Measurements from ENCODE around the gene EPB41L5.
A peak's percentile ranks its signal among the peaks of the same experiment; 100 is the strongest.

EPB41L5 gene

DNA sequence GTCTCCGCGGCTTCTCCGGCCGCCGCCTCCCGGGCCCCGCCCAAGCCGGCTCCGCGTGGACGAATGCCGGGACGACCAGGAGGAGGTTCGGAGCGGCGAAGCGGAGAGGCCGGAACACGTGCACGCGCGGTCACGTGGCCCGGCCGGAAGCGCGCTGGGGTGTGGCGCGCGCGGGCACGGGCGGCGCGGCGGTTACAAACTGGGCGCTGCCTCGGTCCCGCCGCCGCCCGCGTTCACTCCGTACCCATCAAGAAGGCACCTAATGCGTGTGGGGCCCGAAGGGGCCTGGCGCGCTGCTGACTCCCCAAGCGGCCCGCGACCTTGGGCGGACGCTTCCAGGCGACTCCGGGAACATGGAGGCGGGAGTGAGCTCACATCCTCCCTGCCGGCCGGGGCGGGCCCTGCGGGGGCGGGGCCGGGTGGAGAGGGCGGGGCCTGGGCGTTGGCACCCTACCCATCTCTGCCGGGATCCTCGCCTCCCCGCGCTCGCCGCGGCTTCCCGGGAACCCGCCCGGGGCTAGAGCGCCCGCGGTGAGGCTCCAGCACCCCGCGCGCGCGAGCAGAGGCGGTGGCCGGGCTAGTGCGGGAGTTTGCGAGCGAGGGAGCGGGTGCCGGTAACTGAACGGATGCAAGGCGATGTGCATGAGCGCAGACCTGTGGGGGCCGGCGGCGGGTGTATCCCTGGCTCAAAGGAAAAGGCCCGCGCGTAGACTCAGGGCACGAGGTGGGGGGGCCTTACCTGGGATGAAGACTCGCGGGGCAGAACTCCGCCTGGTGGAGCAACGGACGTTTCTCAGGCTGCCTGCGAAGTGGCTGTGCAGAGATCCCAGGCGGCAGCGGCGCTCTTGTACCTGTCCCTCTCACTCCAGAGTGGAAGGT lies 210.4 kb downstream of the EPB41L5 start, which contains the start of gene TMEM185B:
Gene TMEM185B (minus strand): TSS at position 367 of the 879 bp plus-strand sequence. CDS start 424 bp downstream, outside the sequence.
- peak; percentile 53 for DNase-seq (ENCODE audit: low read depth)
- H3K4me3 ChIP-seq (ENCODE audit: low read depth, low read length), result peak within 1 kb of the TSS; percentile 59
- TF ChIP-seq, protein P1, sequence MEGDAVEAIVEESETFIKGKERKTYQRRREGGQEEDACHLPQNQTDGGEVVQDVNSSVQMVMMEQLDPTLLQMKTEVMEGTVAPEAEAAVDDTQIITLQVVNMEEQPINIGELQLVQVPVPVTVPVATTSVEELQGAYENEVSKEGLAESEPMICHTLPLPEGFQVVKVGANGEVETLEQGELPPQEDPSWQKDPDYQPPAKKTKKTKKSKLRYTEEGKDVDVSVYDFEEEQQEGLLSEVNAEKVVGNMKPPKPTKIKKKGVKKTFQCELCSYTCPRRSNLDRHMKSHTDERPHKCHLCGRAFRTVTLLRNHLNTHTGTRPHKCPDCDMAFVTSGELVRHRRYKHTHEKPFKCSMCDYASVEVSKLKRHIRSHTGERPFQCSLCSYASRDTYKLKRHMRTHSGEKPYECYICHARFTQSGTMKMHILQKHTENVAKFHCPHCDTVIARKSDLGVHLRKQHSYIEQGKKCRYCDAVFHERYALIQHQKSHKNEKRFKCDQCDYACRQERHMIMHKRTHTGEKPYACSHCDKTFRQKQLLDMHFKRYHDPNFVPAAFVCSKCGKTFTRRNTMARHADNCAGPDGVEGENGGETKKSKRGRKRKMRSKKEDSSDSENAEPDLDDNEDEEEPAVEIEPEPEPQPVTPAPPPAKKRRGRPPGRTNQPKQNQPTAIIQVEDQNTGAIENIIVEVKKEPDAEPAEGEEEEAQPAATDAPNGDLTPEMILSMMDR (IDR thresholded peaks at IDR 0.05; ENCODE audit: low read depth, low read length, missing control alignments), result peak; percentile 48

DNA sequence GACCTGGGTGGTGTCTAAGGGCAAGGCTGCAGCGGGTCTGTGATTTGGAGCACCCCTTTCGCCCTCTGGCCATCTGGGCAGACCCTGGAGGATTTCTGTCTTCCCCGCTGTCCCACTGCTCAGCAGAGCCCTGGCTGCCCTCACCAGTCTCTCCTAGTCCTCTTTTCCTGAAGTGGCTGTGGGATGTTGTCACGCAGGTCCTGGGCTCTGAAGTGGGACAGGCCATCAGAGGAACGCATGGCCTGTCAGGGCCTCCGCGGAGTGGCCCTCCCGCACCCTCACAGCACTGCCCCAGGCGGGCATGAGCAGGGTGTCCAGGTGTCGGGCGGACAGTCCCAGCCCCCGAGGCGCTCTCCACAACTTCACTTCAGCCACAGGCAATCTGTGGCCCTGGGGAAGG lies 211.4 kb downstream of the EPB41L5 start:
- TF ChIP-seq, protein P1 (IDR thresholded peaks at IDR 0.05; ENCODE audit: low read depth, low read length, missing control alignments), result no peak
- no peak for DNase-seq (ENCODE audit: low read depth)
- peak overlapping the region; percentile 59 for H3K4me3 ChIP-seq (ENCODE audit: low read depth, low read length)

DNA sequence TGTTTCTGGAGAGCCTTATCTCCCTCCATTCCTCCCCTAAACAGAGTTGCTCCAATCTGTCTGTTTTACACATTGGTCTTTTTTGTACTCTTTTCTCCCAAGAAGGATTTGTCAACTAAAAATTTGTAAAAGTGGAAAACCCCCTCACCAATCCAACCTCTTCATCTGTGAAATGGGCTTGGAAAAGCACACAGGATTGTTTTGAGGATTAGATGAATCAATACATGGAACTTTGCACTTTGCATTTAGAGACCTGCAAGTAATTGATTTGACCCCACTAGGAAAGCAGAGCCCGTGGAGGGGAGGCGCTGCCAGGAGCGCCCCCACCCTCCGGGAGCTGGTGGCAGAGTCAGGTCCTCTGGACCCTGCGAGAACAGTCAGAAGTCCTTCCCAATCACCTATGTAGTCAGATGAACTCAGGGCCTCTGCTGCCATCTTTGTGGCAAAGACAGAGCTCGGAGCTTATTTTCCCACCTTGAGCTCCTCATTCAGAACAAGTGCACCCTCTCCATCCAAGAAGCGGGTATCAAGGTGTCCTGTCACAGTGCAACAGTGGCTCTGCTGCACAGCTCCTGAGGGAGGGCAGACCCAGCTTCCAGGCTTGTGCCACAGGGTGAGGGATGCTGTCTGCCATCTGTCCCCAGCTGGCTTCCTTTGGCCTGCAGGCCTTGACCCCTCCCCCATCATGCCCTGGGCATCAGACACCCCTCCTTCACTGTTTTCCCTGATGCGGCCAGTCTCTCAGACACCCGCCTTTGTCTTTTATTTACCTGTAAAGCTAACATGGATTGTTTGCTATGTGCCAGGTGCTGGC lies 212.1 kb downstream of the EPB41L5 start:
- no peak for DNase-seq (ENCODE audit: low read depth)
- H3K4me3 ChIP-seq (ENCODE audit: low read depth, low read length), result no peak overlapping the region
- TF ChIP-seq, protein P1 (IDR thresholded peaks at IDR 0.05; ENCODE audit: low read depth, low read length, missing control alignments), result no peak

DNA sequence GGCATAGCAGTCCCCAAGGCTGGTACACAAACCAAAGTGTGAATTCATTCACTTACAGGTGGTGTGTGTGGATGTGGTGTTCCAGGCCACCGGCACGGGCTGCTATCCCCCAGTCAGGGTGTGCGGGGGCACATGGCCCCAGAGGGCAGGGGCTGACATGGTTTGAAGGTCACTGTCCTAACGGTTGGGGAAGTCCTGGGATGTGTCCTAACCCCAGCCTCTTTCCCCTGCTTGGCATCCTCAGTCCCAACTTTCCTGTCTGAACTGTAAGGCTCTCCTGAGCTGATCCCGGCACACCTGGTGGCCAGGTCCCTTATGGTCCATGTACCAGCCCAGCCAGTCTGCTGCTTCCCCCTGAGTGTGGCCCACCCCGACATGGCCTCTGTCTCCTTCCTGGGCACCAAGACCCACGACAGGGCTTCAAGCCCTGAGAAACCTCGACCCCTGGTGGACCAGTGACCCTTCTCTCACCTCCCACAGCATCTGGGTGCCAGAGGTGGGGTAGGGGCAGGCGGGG lies 212.7 kb downstream of the EPB41L5 start:
- TF ChIP-seq, protein P1 (IDR thresholded peaks at IDR 0.05; ENCODE audit: low read depth, low read length, missing control alignments), result no peak

DNA sequence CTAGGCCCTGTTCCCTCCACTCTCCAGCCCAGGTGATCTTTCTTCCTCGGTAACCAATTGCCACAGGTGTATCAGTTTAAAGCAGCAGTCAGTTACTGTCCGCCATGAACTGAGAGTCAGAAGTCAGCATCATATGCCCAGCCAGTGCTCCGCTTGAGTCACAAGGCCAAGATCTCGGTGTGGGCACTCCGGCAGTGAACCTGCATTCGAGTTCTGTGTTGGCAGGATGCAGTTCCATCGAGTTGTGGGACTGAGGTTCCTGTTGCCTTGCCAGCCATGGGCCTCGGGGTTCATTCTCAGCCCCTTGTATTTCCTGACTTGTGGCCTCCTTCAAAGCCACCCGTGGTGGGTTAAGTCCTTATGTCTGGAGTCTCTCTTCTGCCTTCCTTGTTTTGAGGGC lies 213.4 kb downstream of the EPB41L5 start:
- no peak for DNase-seq (ENCODE audit: low read depth)
- H3K4me3 ChIP-seq (ENCODE audit: low read depth, low read length), result no peak overlapping the region
- TF ChIP-seq, protein P1 (IDR thresholded peaks at IDR 0.05; ENCODE audit: low read depth, low read length, missing control alignments), result no peak

More for the DNA sequence above, 212.7 kb downstream of the EPB41L5 start:
- DNase-seq (ENCODE audit: low read depth), result no peak
- H3K4me3 ChIP-seq (ENCODE audit: low read depth, low read length), result no peak overlapping the region

DNA sequence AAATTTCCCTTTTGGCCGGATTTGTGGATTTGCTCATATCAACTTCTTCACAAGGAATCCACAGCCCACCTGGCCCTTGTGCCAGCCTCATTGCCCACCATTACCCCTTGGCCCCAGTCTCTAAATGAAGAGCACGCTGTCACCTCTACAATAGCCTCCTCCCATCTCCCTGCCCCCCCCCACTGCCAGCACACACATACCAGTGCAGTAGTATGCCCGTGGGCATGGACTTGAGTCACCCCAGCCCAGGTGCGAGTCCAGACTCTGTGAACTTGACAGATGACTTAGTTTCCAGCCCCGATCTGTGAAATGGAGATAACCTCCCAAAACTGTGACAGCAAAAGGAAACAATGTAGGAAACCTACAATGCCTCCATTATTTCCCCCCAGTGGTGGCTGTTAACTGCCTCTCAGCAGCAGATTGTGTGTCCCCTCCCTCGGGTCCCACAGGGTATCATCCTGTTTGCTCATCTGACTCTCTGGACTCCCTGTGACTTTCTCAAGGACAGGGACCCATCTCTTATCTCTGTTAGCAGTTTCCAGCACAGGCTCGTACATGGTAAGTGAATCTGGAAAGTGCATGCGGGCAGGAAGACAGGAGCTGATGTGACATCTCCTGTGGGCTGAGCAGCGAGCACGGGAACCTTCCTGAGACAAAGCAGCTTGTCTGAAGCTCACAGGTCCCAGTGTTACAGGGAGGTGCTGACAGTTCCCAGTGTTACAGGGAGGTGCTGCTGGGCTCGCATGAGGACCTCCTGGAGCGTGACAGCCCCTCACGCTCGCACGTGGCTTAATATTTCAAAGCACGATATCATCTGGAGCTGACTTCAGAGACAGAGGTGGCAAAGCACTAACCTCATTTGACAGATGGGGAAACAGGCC lies 214.5 kb downstream of the EPB41L5 start:
- TF ChIP-seq, protein P1 (IDR thresholded peaks at IDR 0.05; ENCODE audit: low read depth, low read length, missing control alignments), result no peak
- no peak for DNase-seq (ENCODE audit: low read depth)
- H3K4me3 ChIP-seq (ENCODE audit: low read depth, low read length), result no peak overlapping the region

Measured in GM12864 (cell line).